PC-9 (cell line): Measurements from ENCODE around the gene MID1IP1. TPM values are rescaled to one million over a fixed set of nuclear protein-coding genes. Genes with fewer than 3 reads are reported as not detected.

Source experiments
- BruUV-seq: library from RNA; stranded (reverse); fragments of 400-500 nt; replicated peaks from 2 replicates; lab custom pipeline; 2021; lab: Mats Ljungman, UMichigan
- CTCF ChIA-PET: fragments of 300-600 bp; sonication (Branson Sonifier 250); formaldehyde crosslinking; loops from one replicate; lab custom pipeline; 2022; ENCODE audit warnings: antibody characterized with exemption; lab: Charles Lee
- POLR2A ChIA-PET: fragments of 300-600 bp; sonication (Branson Sonifier 250); formaldehyde crosslinking; loops from one replicate; lab custom pipeline; 2022; ENCODE audit warnings: antibody characterized with exemption; ENCODE audit not compliant: unreplicated experiment; lab: Charles Lee
- DNase-seq, 2 experiments: peaks; one replicate each; pipeline versions ENCODE4 v3.0.0 to v3.0.0-alpha.2; 2015 to 2022; ENCODE audit warnings: mixed read lengths in 1 of 2
- H2AFZ ChIP-seq: fragments of 200-600 bp; sonication (generic); 2 replicates; pipeline ENCODE4 v1.8.1; 2017; ENCODE audit warnings: antibody characterized with exemption
- H3F3A ChIP-seq: fragments of 200-600 bp; sonication (generic); 2 replicates; pipeline ENCODE4 v1.8.1; 2017; ENCODE audit warnings: antibody characterized with exemption, mild to moderate bottlenecking, low read depth; ENCODE audit not compliant: insufficient read depth
- H3K27ac ChIP-seq: fragments of 200-600 bp; sonication (generic); 2 replicates; pipeline ENCODE4 v1.6.1; 2016; ENCODE audit warnings: mixed run types
- H3K27me3 ChIP-seq: fragments of 200-600 bp; sonication (generic); 2 replicates; pipeline ENCODE4 v1.6.1; 2016; ENCODE audit warnings: low read depth, mixed run types; ENCODE audit not compliant: insufficient read depth
- H3K36me3 ChIP-seq: fragments of 200-600 bp; sonication (generic); 2 replicates; pipeline ENCODE4 v1.6.1; 2016; ENCODE audit warnings: low read depth, mixed run types
- H3K4me1 ChIP-seq: fragments of 200-600 bp; sonication (generic); replicated peaks from 2 replicates; pipeline ENCODE4 v1.6.1; 2016; ENCODE audit warnings: mixed run types; ENCODE audit not compliant: insufficient read depth
- H3K4me2 ChIP-seq: fragments of 200-600 bp; sonication (generic); 2 replicates; pipeline ENCODE4 v1.6.1; 2017; ENCODE audit warnings: mixed run types
- H3K4me3 ChIP-seq: fragments of 200-600 bp; sonication (generic); 2 replicates; pipeline ENCODE4 v1.6.1; 2016; ENCODE audit warnings: mixed run types
- H3K79me2 ChIP-seq: fragments of 200-600 bp; sonication (generic); 2 replicates; pipeline ENCODE4 v1.6.1; 2017; ENCODE audit warnings: low read depth, mixed run types
- H3K9me2 ChIP-seq: fragments of 200-600 bp; sonication (generic); 2 replicates; pipeline ENCODE4 v1.8.1; 2017; ENCODE audit warnings: mild to moderate bottlenecking; ENCODE audit not compliant: insufficient read depth
- H3K9me3 ChIP-seq: fragments of 200-600 bp; sonication (generic); 2 replicates; pipeline ENCODE4 v1.8.1; 2016; ENCODE audit warnings: low read depth; ENCODE audit not compliant: insufficient read depth
- H4K20me1 ChIP-seq: fragments of 200-600 bp; sonication (generic); 2 replicates; pipeline ENCODE4 v1.8.1; 2017; ENCODE audit not compliant: insufficient read depth
- EZH2 ChIP-seq: fragments of 200-600 bp; sonication (generic); IDR thresholded peaks from 2 replicates; pipeline ENCODE4 v1.8.0; 2017; ENCODE audit warnings: antibody characterized with exemption, low read depth
- intact Hi-C: fragments of 100-400 bp; cut with micrococcal nuclease; formaldehyde crosslinking; loops from one replicate; pipeline ENCODE4 v1.10.0; 2022; ENCODE audit not compliant: unreplicated experiment
- total RNA-seq: library from RNA; stranded (reverse); gene quantifications from 2 replicates; pipeline ENCODE4 v1.2.3, GENCODE V29; 2021
- TF ChIP-seq, protein P1 (sequence below): fragments of 200-600 bp; sonication (generic); conservative IDR thresholded peaks from 2 replicates; pipeline ENCODE4 v1.6.1; 2017; ENCODE audit warnings: mixed run types, antibody characterized with exemption, mild to moderate bottlenecking, moderate library complexity

MID1IP1 gene
- total RNA-seq, 1 experiment from 2014 or later, result not detected

- H3K9me3 ChIP-seq, result no peaks in the 10 kb centered on the region
- TF ChIP-seq, protein P1, sequence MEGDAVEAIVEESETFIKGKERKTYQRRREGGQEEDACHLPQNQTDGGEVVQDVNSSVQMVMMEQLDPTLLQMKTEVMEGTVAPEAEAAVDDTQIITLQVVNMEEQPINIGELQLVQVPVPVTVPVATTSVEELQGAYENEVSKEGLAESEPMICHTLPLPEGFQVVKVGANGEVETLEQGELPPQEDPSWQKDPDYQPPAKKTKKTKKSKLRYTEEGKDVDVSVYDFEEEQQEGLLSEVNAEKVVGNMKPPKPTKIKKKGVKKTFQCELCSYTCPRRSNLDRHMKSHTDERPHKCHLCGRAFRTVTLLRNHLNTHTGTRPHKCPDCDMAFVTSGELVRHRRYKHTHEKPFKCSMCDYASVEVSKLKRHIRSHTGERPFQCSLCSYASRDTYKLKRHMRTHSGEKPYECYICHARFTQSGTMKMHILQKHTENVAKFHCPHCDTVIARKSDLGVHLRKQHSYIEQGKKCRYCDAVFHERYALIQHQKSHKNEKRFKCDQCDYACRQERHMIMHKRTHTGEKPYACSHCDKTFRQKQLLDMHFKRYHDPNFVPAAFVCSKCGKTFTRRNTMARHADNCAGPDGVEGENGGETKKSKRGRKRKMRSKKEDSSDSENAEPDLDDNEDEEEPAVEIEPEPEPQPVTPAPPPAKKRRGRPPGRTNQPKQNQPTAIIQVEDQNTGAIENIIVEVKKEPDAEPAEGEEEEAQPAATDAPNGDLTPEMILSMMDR, result no peak
- no peak for TF ChIP-seq EZH2
- no TSS peak for BruUV-seq
- H3K27me3 ChIP-seq, result no peaks in the 10 kb centered on the region
- no peaks in the 10 kb centered on the region for H3K79me2 ChIP-seq
- H3K36me3 ChIP-seq, result no peaks in the 10 kb centered on the region
- POLR2A ChIA-PET, result no interaction called here
- no peak for DNase-seq
- H4K20me1 ChIP-seq, result no peaks in the 10 kb centered on the region
- intact Hi-C loops, result no loop called here
- H3K9me2 ChIP-seq, result no peaks in the 10 kb centered on the region
- no peaks in the 10 kb centered on the region for H3K4me1 ChIP-seq
- H3F3A ChIP-seq, result no peaks in the 10 kb centered on the region
- H3K4me3 ChIP-seq, result no peak overlapping the region
- H3K27ac ChIP-seq, result no peak overlapping the region
- no peak overlapping the region for H2AFZ ChIP-seq
- no peak overlapping the region for H3K4me2 ChIP-seq
- CTCF ChIA-PET, result no interaction called here
These were observed 40.4 kb upstream of the MID1IP1 start for GRCh38 chrX:38760883-38761282.

GRCh38 chrX:38768079-38768478, 33.2 kb upstream of the MID1IP1 start:
- TF ChIP-seq, protein P1, result no peak
- no peak for TF ChIP-seq EZH2
- Histone ChIP-seq H3K9me3 (no peaks in the 10 kb centered on the region), H3K36me3 (no peaks in the 10 kb centered on the region), H3K9me2 (no peaks in the 10 kb centered on the region), H3F3A (no peaks in the 10 kb centered on the region), H3K27ac (no peak overlapping the region), H2AFZ (no peak overlapping the region), H4K20me1 (no peaks in the 10 kb centered on the region), H3K4me3 (no peak overlapping the region), H3K27me3 (no peaks in the 10 kb centered on the region), H3K79me2 (no peaks in the 10 kb centered on the region), H3K4me1 (no peaks in the 10 kb centered on the region), H3K4me2 (no peak overlapping the region)
- DNase-seq, result no peak
- CTCF ChIA-PET, result no interaction called here
- POLR2A ChIA-PET, result no interaction called here
- BruUV-seq, result no TSS peak
- intact Hi-C loops, result no loop called here

DNA sequence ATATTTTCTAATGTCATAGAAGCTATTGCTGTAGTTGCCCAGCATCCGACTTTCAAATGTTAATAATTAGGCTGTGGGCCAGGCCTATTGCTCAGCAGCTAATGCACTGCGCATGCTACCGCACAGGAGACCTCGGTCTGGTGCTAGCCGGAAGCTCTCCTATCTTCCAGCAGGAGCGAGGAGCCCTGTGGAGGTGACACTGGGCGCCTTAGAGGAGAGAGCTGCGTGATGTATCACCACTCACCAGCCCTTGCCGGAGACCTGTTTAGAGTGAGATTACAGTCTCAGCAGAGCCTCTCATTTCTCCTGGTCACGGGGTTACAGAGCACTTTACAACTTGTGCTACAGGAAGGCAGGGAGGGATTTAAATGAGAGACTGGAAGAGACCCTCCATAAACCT, 31.1 kb upstream of the MID1IP1 start:
- no peaks in the 10 kb centered on the region for H4K20me1 ChIP-seq
- no peaks in the 10 kb centered on the region for H3K4me1 ChIP-seq
- DNase-seq, result no peak
- no peak overlapping the region for H3K4me2 ChIP-seq
- intact Hi-C loops, result no loop called here
- CTCF ChIA-PET, result no interaction called here
- TF ChIP-seq EZH2, result no peak
- TF ChIP-seq, protein P1, result no peak
- no peak overlapping the region for H2AFZ ChIP-seq
- H3K9me2 ChIP-seq, result no peaks in the 10 kb centered on the region
- no peaks in the 10 kb centered on the region for H3K27me3 ChIP-seq
- H3K4me3 ChIP-seq, result no peak overlapping the region
- H3F3A ChIP-seq, result no peaks in the 10 kb centered on the region
- no peaks in the 10 kb centered on the region for H3K9me3 ChIP-seq
- POLR2A ChIA-PET, result no interaction called here
- H3K36me3 ChIP-seq, result no peaks in the 10 kb centered on the region
- no peak overlapping the region for H3K27ac ChIP-seq
- H3K79me2 ChIP-seq, result no peaks in the 10 kb centered on the region
- no TSS peak for BruUV-seq
